GM23338 (cell line): ENCODE measurements around the gene GFRA1. TPM values are rescaled to one million over a fixed set of nuclear protein-coding genes. Genes with fewer than 3 reads are reported as not detected.

Experiments
- ATAC-seq: fragments of 200-7000 bp; cut with Tn5 transposase; 3 replicates; pipeline ENCODE4 v1.9.1; 2020
- DNase-seq: peaks from one replicate; pipeline ENCODE4 v3.0.0-alpha.2; 2015; ENCODE audit warnings: low spot score
- H2AFZ ChIP-seq: fragments of 200-600 bp; sonication (generic); 2 replicates; pipeline ENCODE4 v1.8.0; 2016; ENCODE audit warnings: antibody characterized with exemption, mild to moderate bottlenecking, moderate library complexity
- H3F3A ChIP-seq: fragments of 200-600 bp; sonication (generic); replicated peaks from 2 replicates; pipeline ENCODE4 v1.8.0; 2017; ENCODE audit warnings: antibody characterized with exemption, mixed run types, low read depth
- H3K27ac ChIP-seq: fragments of 200-600 bp; sonication (generic); 2 replicates; pipeline ENCODE4 v1.6.1; 2016; ENCODE audit warnings: low read depth
- H3K27me3 ChIP-seq: fragments of 200-600 bp; sonication (generic); 2 replicates; pipeline ENCODE4 v1.8.0; 2016; ENCODE audit warnings: mild to moderate bottlenecking, mixed run types, moderate library complexity; ENCODE audit not compliant: insufficient read depth
- H3K36me3 ChIP-seq: fragments of 200-600 bp; sonication (generic); 2 replicates; pipeline ENCODE4 v1.8.0; 2016; ENCODE audit warnings: mild to moderate bottlenecking; ENCODE audit not compliant: insufficient read depth
- H3K4me1 ChIP-seq: fragments of 200-600 bp; sonication (generic); 2 replicates; pipeline ENCODE4 v1.8.0; 2016; ENCODE audit warnings: mild to moderate bottlenecking, moderate library complexity; ENCODE audit not compliant: insufficient read depth
- H3K4me2 ChIP-seq: fragments of 200-600 bp; sonication (generic); 2 replicates; pipeline ENCODE4 v1.7.1; 2017; ENCODE audit warnings: mixed run types
- H3K4me3 ChIP-seq: fragments of 200-600 bp; sonication (generic); 2 replicates; pipeline ENCODE4 v1.6.1; 2016; ENCODE audit warnings: mixed run types
- H3K79me2 ChIP-seq: fragments of 200-600 bp; sonication (generic); replicated peaks from 2 replicates; pipeline ENCODE4 v1.8.0; 2017; ENCODE audit warnings: mild to moderate bottlenecking; ENCODE audit not compliant: insufficient read depth
- H3K9me2 ChIP-seq: fragments of 200-600 bp; sonication (generic); 2 replicates; pipeline ENCODE4 v1.8.0; 2017; ENCODE audit not compliant: insufficient read depth
- H4K20me1 ChIP-seq: fragments of 200-600 bp; sonication (generic); replicated peaks from 2 replicates; pipeline ENCODE4 v1.8.0; 2017; ENCODE audit warnings: mild to moderate bottlenecking; ENCODE audit not compliant: insufficient read depth
- H3K27ac Mint-ChIP-seq: 2 replicates; pipeline ENCODE4 v1.8.0; 2020; ENCODE audit warnings: inconsistent platforms, mild to moderate bottlenecking, moderate library complexity, mixed read lengths
- H3K27me3 Mint-ChIP-seq: 3 replicates; pipeline ENCODE4 v1.8.0; 2022; ENCODE audit warnings: low read depth, mild to moderate bottlenecking, moderate library complexity, mixed read lengths, inconsistent platforms; ENCODE audit not compliant: insufficient read depth, poor library complexity
- H3K36me3 Mint-ChIP-seq: 3 replicates; pipeline ENCODE4 v1.8.0; 2021; ENCODE audit warnings: low read depth, mild to moderate bottlenecking, inconsistent platforms, moderate library complexity, mixed read lengths
- H3K4me1 Mint-ChIP-seq: 3 replicates; pipeline ENCODE4 v1.8.0; 2020; ENCODE audit warnings: mild to moderate bottlenecking, inconsistent platforms, mixed read lengths
- H3K4me3 Mint-ChIP-seq: 3 replicates; pipeline ENCODE4 v1.8.0; 2021; ENCODE audit warnings: moderate library complexity, mild to moderate bottlenecking, inconsistent platforms, mixed read lengths
- H3K9me3 Mint-ChIP-seq: 3 replicates; pipeline ENCODE4 v1.8.0; 2020; ENCODE audit warnings: moderate library complexity, mild to moderate bottlenecking, inconsistent platforms, mixed read lengths
- CREB1 ChIP-seq: fragments of 250-450 bp; sonication (Bioruptor Pico); IDR thresholded peaks from 2 replicates; pipeline ENCODE4 v1.5.0; 2020; ENCODE audit warnings: low read depth, mild to moderate bottlenecking, moderate library complexity
- CTCF ChIP-seq, 2 experiments: fragments of 200-600 bp in 1 of 2; sonication (generic) in 1 of 2; conservative IDR thresholded peaks; 2 replicates each; pipeline versions ENCODE4 v1.5.1 to v1.6.1; 2016 to 2017; ENCODE audit warnings: antibody characterized with exemption in 2 of 2, low read depth in 2 of 2, mild to moderate bottlenecking in 2 of 2, moderate library complexity in 1 of 2
- ETS1 ChIP-seq: IDR thresholded peaks from 2 replicates; pipeline ENCODE4 v1.6.1; 2016; ENCODE audit warnings: antibody characterized with exemption
- EZH2 ChIP-seq: fragments of 200-600 bp; sonication (generic); IDR thresholded peaks from one replicate; pipeline ENCODE4 v1.8.0; 2017; ENCODE audit warnings: antibody characterized with exemption, mild to moderate bottlenecking, low read depth; ENCODE audit not compliant: unreplicated experiment
- EZH2phosphoT487 ChIP-seq: fragments of 200-600 bp; sonication (generic); IDR thresholded peaks from one replicate; pipeline ENCODE4 v1.8.1; 2018; ENCODE audit warnings: antibody characterized with exemption; ENCODE audit not compliant: unreplicated experiment
- JUNB ChIP-seq: IDR thresholded peaks from one replicate; pipeline ENCODE4 v1.6.1; 2016; ENCODE audit warnings: antibody characterized with exemption; ENCODE audit not compliant: unreplicated experiment
- NANOG ChIP-seq: IDR thresholded peaks from 2 replicates; pipeline ENCODE4 v1.6.1; 2016; ENCODE audit warnings: antibody characterized with exemption, borderline replicate concordance
- POLR2AphosphoS5 ChIP-seq: IDR thresholded peaks from 2 replicates; pipeline ENCODE4 v1.6.1; 2016; ENCODE audit warnings: antibody characterized with exemption, low read depth
- REST ChIP-seq: IDR thresholded peaks from one replicate; pipeline ENCODE4 v1.6.1; 2018; ENCODE audit warnings: antibody characterized with exemption; ENCODE audit not compliant: unreplicated experiment
- ZNF331 ChIP-seq: fragments of 250-450 bp; sonication (Bioruptor Pico); IDR thresholded peaks from 2 replicates; pipeline ENCODE4 v1.5.0; 2020; ENCODE audit warnings: low read depth, mild to moderate bottlenecking, moderate library complexity
- polyA plus RNA-seq: library from polyadenylated mRNA; unstranded; fragments of >200 nt; fragmentation: Nextera tagmentation; extraction: Ambion mirVana; gene quantifications from 2 replicates; pipeline ENCODE4 v1.2.1, GENCODE V29; 2016
- total RNA-seq: library from RNA; depleted of rRNA; stranded (reverse); fragments of >200 nt; shearing (Covaris generic); gene quantifications from 2 replicates; pipeline ENCODE4 v1.2.3, GENCODE V29; 2014

GFRA1 gene
- total and polyA plus RNA-seq, 2 experiments from 2014 or later = 1.4 to 2.8 TPM

- Histone ChIP-seq H4K20me1 (no peaks in the 10 kb centered on the region), H3K9me2 (no peaks in the 10 kb centered on the region), H3F3A (no peaks in the 10 kb centered on the region), H3K79me2 (no peaks in the 10 kb centered on the region), H3K27ac (no peak overlapping the region), H3K4me2 (no peak overlapping the region), H3K36me3 (no peaks in the 10 kb centered on the region), H3K4me3 (no peak overlapping the region), H2AFZ (no peak overlapping the region), H3K4me1 (no peaks in the 10 kb centered on the region), H3K27me3 (no peaks in the 10 kb centered on the region)
- peaks cover 6% of the 10 kb centered on the region; the same call in 2 of the 3 replicates for H3K4me1 Mint-ChIP-seq
- TF ChIP-seq ETS1 (no peak), CTCF (conservative IDR thresholded peaks at IDR 0.05; ENCODE audit: low read depth in 2 of 2) (no peak), EZH2 (no peak), POLR2AphosphoS5 (no peak), CREB1 (no peak), REST (no peak), JUNB (no peak)
- no peak overlapping the region for H3K4me3 Mint-ChIP-seq
- no peak overlapping the region for H3K27ac Mint-ChIP-seq
- H3K9me3 Mint-ChIP-seq = no peaks in the 10 kb centered on the region
- peaks cover 2% of the 10 kb centered on the region; the same call in 1 of the 3 replicates for H3K36me3 Mint-ChIP-seq
- peaks cover 4% of the 10 kb centered on the region for H3K27me3 Mint-ChIP-seq
- DNase-seq = no peak
- ATAC-seq = no peak
Measured at GRCh38 chr10:116085323-116085722, 187.7 kb downstream of the GFRA1 start.

- H3K27me3 ChIP-seq = no peaks in the 10 kb centered on the region
- peaks cover 4% of the 10 kb centered on the region for H3K27me3 Mint-ChIP-seq
- H3K9me3 Mint-ChIP-seq = no peaks in the 10 kb centered on the region
- no peak for DNase-seq
- H3K4me1 Mint-ChIP-seq = peaks cover 13% of the 10 kb centered on the region
- H3K27ac Mint-ChIP-seq = no peak overlapping the region
- H3K27ac ChIP-seq = no peak overlapping the region
- H3K36me3 Mint-ChIP-seq = peaks cover 2% of the 10 kb centered on the region; the same call in 1 of the 3 replicates
- no peak overlapping the region for H3K4me3 Mint-ChIP-seq
- 0 out of 2 replicates have a peak, but pooled peaks cover 4% of the 10 kb centered on the region for H3K9me2 ChIP-seq
- H2AFZ ChIP-seq = no peak overlapping the region
- no peaks in the 10 kb centered on the region for H3K79me2 ChIP-seq
- no peak overlapping the region for H3K4me3 ChIP-seq
- H3K36me3 ChIP-seq = no peaks in the 10 kb centered on the region
- no peaks in the 10 kb centered on the region for H4K20me1 ChIP-seq
- H3K4me2 ChIP-seq = no peak overlapping the region
- no peak for ATAC-seq
- H3K4me1 ChIP-seq = no peaks in the 10 kb centered on the region
- no peaks in the 10 kb centered on the region for H3F3A ChIP-seq
- TF ChIP-seq ETS1 (no peak), JUNB (no peak), CREB1 (no peak), CTCF (conservative IDR thresholded peaks at IDR 0.05; ENCODE audit: low read depth in 2 of 2) (no peak), REST (no peak), EZH2 (no peak), ZNF331 (CRISPR knock-in tag) (no peak), NANOG (no peak), EZH2phosphoT487 (no peak), POLR2AphosphoS5 (no peak)
Measured at GRCh38 chr10:116084161-116084560, 188.8 kb downstream of the GFRA1 start.
